Measurements from ENCODE around the gene VPS45.

VPS45 gene

DNA sequence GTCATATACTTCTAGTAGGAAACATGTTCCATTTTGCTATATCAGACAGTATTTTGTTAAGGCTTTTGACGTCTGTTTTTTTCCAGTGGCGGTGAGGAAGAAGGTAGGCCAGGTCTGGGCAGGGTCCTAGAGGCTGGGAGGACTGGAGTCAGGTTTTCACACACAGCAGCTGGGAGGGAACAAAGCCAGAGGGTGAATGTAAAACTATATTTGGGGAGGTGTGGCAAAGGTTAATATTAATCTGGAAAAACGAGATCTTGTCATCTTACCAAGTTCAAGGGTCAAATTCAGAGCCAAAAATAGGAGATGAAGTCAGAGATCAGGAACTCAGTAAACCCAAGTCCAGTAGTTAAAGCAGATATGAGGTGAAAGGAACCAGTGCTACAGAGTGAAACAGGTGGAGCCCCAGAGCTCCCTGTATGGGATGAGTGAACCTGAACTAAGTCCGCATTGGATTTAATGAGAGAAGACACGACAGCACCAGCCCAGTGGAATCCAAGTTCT, 46.3 kb upstream of the VPS45 start:
- no peak for DNase-seq (ENCODE audit: low read depth in 1 of 2, low spot score in 1 of 2)
- Histone ChIP-seq H3K27ac (replicated peaks) (no peak overlapping the region), H3K4me3 (replicated peaks; ENCODE audit: insufficient read depth, low read length) (no peak overlapping the region), H3K27me3 (ENCODE audit: insufficient read depth, poor library complexity, severe bottlenecking) (no peaks in the 10 kb centered on the region)
- TF ChIP-seq GABPA (IDR thresholded peaks at IDR 0.05; ENCODE audit: low read depth) (no peak), POLR2AphosphoS5 (IDR thresholded peaks at IDR 0.05; ENCODE audit: low read depth) (no peak), SPI1 (IDR thresholded peaks at IDR 0.05; ENCODE audit: borderline replicate concordance, low read depth) (no peak)
- TF ChIP-seq, protein P1, sequence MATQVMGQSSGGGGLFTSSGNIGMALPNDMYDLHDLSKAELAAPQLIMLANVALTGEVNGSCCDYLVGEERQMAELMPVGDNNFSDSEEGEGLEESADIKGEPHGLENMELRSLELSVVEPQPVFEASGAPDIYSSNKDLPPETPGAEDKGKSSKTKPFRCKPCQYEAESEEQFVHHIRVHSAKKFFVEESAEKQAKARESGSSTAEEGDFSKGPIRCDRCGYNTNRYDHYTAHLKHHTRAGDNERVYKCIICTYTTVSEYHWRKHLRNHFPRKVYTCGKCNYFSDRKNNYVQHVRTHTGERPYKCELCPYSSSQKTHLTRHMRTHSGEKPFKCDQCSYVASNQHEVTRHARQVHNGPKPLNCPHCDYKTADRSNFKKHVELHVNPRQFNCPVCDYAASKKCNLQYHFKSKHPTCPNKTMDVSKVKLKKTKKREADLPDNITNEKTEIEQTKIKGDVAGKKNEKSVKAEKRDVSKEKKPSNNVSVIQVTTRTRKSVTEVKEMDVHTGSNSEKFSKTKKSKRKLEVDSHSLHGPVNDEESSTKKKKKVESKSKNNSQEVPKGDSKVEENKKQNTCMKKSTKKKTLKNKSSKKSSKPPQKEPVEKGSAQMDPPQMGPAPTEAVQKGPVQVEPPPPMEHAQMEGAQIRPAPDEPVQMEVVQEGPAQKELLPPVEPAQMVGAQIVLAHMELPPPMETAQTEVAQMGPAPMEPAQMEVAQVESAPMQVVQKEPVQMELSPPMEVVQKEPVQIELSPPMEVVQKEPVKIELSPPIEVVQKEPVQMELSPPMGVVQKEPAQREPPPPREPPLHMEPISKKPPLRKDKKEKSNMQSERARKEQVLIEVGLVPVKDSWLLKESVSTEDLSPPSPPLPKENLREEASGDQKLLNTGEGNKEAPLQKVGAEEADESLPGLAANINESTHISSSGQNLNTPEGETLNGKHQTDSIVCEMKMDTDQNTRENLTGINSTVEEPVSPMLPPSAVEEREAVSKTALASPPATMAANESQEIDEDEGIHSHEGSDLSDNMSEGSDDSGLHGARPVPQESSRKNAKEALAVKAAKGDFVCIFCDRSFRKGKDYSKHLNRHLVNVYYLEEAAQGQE (IDR thresholded peaks at IDR 0.05; ENCODE audit: insufficient replicate concordance, low read depth), result no peak
- TF ChIP-seq, protein P2, sequence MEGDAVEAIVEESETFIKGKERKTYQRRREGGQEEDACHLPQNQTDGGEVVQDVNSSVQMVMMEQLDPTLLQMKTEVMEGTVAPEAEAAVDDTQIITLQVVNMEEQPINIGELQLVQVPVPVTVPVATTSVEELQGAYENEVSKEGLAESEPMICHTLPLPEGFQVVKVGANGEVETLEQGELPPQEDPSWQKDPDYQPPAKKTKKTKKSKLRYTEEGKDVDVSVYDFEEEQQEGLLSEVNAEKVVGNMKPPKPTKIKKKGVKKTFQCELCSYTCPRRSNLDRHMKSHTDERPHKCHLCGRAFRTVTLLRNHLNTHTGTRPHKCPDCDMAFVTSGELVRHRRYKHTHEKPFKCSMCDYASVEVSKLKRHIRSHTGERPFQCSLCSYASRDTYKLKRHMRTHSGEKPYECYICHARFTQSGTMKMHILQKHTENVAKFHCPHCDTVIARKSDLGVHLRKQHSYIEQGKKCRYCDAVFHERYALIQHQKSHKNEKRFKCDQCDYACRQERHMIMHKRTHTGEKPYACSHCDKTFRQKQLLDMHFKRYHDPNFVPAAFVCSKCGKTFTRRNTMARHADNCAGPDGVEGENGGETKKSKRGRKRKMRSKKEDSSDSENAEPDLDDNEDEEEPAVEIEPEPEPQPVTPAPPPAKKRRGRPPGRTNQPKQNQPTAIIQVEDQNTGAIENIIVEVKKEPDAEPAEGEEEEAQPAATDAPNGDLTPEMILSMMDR (IDR thresholded peaks at IDR 0.05; ENCODE audit: insufficient read depth, low read length), result no peak

DNA sequence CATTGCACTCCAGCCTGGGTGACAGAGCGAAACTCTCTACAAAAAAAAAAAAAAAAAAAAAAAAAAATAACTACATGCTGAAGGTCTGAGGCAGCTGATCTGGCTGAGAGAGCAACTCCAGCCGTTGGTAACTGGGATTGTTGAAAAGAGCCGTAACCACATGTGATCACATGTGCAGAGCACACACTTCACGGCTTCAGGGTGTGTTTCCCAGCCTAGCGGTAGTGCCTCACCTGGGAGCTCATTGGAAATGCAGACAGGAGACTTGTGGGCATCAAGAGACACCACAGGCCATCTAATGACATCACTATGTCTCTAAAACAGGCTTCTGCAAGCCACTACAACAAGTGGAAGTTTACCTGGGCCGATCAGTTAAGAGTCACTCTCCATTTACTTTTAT, 45.2 kb upstream of the VPS45 start:
- Histone ChIP-seq H3K4me3 (replicated peaks; ENCODE audit: insufficient read depth, low read length) (no peak overlapping the region), H3K27ac (replicated peaks) (no peak overlapping the region), H3K27me3 (ENCODE audit: insufficient read depth, poor library complexity, severe bottlenecking) (no peaks in the 10 kb centered on the region)
- TF ChIP-seq, protein P1 (IDR thresholded peaks at IDR 0.05; ENCODE audit: insufficient replicate concordance, low read depth), result no peak
- TF ChIP-seq, protein P2 (IDR thresholded peaks at IDR 0.05; ENCODE audit: insufficient read depth, low read length), result no peak
- TF ChIP-seq POLR2AphosphoS5 (IDR thresholded peaks at IDR 0.05; ENCODE audit: low read depth) (no peak), GABPA (IDR thresholded peaks at IDR 0.05; ENCODE audit: low read depth) (no peak), SPI1 (IDR thresholded peaks at IDR 0.05; ENCODE audit: borderline replicate concordance, low read depth) (no peak)
- DNase-seq (ENCODE audit: low read depth in 1 of 2, low spot score in 1 of 2), result no peak

DNA sequence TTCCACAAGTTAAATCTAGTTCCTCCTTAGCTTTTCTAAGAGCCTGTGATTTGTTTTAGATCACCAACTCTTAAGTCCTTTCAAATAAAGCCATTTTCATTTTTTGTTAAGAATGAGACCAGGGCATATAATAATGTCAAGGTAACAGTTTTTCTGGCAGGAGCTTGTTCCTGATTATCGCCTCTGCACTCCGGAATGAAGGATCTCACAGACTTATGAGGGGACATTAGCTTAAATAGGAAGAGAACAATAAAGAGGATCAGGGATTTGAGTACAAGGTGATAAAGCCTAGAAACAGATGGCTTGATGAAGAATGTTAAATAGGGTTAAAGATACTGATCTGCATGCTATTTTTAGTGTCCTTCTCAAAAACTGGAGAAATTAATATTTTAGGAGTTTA, 43.4 kb upstream of the VPS45 start:
- Histone ChIP-seq H3K4me3 (replicated peaks; ENCODE audit: insufficient read depth, low read length) (no peak overlapping the region), H3K27me3 (ENCODE audit: insufficient read depth, poor library complexity, severe bottlenecking) (no peaks in the 10 kb centered on the region), H3K27ac (replicated peaks) (no peak overlapping the region)
- TF ChIP-seq SPI1 (IDR thresholded peaks at IDR 0.05; ENCODE audit: borderline replicate concordance, low read depth), result no peak
- TF ChIP-seq, protein P2 (IDR thresholded peaks at IDR 0.05; ENCODE audit: insufficient read depth, low read length), result no peak
- no peak for TF ChIP-seq GABPA (IDR thresholded peaks at IDR 0.05; ENCODE audit: low read depth)
- TF ChIP-seq, protein P1 (IDR thresholded peaks at IDR 0.05; ENCODE audit: insufficient replicate concordance, low read depth), result no peak
- no peak for TF ChIP-seq POLR2AphosphoS5 (IDR thresholded peaks at IDR 0.05; ENCODE audit: low read depth)
- DNase-seq (ENCODE audit: low read depth in 1 of 2, low spot score in 1 of 2), result no peak
